Choroid plexus epithelial cell (primary cell): Measurements from ENCODE around the gene MACF1.

Experiments used
- DNase-seq: peaks from one replicate; pipeline ENCODE4 v3.0.0-alpha.2; 2010; ENCODE audit warnings: low read depth
- H3K4me3 ChIP-seq: 2 replicates; pipeline ENCODE4 v1.5.1; 2011; ENCODE audit warnings: low read depth, mild to moderate bottlenecking, control low read depth, low read length, moderate library complexity
- TF ChIP-seq, protein P1 (sequence below): conservative IDR thresholded peaks from 2 replicates; pipeline ENCODE4 v1.5.1; 2011; ENCODE audit warnings: low read depth, mild to moderate bottlenecking, control low read depth, inconsistent platforms, low read length, moderate library complexity

Gene MACF1

DNA sequence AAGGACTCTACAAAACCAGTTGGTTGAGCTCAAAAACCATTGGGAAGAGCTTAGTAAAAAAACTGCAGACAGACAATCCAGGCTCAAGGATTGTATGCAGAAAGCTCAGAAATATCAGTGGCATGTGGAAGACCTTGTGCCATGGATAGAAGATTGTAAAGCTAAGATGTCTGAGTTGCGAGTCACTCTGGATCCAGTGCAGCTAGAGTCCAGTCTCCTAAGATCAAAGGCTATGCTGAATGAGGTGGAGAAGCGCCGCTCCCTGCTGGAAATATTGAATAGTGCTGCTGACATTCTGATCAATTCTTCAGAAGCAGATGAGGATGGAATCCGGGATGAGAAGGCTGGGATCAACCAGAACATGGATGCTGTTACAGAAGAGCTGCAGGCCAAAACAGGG lies 183.0 kb downstream of the MACF1 start:
- TF ChIP-seq, protein P1, sequence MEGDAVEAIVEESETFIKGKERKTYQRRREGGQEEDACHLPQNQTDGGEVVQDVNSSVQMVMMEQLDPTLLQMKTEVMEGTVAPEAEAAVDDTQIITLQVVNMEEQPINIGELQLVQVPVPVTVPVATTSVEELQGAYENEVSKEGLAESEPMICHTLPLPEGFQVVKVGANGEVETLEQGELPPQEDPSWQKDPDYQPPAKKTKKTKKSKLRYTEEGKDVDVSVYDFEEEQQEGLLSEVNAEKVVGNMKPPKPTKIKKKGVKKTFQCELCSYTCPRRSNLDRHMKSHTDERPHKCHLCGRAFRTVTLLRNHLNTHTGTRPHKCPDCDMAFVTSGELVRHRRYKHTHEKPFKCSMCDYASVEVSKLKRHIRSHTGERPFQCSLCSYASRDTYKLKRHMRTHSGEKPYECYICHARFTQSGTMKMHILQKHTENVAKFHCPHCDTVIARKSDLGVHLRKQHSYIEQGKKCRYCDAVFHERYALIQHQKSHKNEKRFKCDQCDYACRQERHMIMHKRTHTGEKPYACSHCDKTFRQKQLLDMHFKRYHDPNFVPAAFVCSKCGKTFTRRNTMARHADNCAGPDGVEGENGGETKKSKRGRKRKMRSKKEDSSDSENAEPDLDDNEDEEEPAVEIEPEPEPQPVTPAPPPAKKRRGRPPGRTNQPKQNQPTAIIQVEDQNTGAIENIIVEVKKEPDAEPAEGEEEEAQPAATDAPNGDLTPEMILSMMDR: peak; percentile 48
- peak; percentile 88 for DNase-seq
- H3K4me3 ChIP-seq: no peak overlapping the region

DNA sequence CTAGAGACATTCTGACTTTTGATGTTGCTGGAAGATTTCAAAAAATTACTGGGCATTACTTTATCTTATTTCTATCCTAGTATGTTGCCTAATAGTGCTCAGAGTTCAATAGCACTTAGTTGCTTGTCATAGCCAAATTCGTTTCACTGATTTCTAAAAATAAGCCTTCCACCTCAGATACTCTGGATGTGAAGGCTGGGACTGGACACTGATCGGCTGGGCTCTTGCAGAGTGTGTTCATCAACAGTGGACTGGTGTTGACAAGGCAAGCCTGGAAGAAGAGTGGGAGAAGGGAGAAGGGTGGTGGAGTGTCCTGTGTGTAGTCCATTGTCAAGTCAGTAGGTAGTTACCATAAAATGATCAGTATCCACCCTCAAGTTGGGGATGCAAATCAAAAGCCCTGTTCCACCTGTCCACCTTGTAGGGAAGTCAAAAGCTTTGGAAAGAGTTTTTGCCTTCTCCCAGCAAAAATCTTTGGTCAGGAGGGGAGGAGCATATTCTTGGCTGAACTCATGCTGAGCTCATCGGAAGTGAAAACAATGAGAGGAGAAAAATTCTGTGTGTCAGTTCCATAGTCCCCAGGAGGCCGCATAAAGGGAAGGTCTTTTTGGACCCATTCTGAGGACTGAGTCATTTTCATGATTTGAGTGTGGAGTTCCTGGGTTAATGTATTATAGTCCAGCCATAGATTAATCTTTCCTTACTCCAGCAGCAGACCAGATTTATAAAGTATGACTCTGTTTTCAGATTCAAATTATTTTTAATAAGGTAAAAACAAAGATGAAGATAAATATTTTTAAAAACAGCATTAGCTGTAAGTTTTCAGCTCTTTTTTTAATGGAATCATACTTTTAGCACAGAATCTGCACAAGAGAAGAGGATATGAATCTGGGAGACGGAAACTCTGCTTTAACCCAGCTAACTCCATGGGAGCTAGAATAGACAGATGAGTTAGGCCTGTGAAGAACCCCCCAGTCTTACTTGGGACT lies 187.5 kb downstream of the MACF1 start:
- DNase-seq: peak; percentile 84
- TF ChIP-seq, protein P1: no peak
- no peak overlapping the region for H3K4me3 ChIP-seq

DNA sequence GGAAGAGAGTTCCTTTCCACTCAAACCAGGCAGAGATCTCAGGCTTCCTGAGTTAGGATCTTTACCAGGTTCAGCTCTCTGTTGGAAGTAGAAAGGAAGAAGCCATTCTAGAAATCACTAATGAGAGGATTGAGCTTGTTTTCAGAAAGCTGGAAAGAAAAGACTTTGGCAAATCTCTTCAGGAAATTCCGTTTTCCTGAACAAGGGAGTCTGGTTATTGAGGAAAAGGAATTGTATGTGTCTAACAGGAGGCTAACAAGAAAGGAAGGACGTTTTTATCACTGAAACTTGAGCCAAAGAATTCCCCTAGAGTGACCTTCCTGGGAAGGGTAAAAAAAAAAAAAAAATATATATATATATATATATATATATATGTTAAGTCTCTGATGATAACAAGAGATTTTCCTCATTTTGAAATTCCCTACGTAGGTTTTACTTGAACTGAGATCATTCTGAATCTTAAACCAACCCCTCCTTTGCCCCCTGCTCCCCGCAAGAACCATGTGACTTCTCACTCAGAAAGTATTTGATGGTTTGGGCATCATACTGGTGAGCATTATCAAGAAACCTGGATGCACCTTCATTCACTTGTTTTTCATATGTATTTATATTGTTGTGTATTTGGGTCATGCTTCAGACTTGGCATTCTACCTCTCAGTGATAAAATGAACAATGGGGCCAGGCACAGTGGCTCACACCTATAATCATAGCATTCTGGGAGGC lies 188.5 kb downstream of the MACF1 start:
- TF ChIP-seq, protein P1: no peak
- no peak for DNase-seq
- no peak overlapping the region for H3K4me3 ChIP-seq

DNA sequence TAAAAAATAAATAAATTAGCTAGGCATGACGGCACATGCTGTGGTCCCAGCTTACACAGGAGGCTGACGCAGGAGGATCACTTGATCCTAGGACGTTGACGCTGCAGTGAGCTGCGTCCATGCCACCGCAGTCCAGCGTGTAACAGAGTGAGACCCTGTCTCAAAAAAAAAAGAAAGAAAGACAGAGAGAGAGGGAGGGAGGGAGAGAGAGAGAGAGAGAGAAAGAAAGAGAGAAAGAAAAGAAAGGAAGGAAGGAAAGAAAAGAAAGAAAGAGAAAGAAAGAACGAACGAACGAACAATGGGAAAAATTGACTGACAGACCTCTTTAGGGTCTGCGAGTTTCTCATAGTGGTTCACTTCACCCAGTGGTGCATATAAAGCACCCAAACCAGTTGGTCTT lies 189.2 kb downstream of the MACF1 start:
- H3K4me3 ChIP-seq: no peak overlapping the region
- DNase-seq: no peak
- TF ChIP-seq, protein P1: no peak

DNA sequence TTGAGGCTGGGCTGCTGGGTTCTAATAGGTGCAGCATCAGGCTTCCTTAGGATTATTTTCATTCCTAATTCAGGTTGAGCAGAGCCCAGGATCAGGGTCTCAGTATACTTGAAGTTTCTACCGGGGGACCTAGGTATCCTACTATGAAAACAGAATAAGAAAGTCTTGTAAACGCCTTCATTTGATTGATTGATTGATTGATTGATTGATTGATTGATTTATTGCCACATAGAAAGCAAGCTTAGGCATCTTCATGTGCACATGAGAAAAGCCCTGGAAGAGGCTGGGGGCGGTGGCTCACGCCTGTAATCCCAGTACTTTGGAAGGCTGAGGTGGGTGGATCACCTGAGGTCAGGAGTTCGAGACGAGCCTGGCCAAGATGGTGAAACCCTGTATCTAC lies 189.6 kb downstream of the MACF1 start:
- no peak for DNase-seq
- TF ChIP-seq, protein P1: no peak
- no peak overlapping the region for H3K4me3 ChIP-seq

DNA sequence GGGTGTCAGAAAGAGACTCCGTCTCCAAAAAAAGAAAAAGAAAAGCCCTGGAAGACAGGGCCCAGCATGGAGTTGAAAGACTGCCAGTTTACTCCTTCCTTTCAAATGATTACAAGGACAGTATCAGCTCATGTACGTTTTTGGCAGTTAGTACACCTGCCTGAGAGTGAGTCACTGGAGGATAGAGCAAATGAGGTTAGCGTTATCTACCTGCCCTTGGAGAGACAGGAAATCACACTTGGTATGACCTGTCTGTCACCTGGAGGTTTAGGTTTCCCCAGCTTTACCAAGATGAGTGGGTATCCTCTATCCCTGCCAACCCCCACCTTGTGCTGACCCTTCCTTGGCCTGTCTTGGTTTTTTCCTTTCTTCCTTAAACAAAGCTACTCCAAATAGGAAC lies 190.1 kb downstream of the MACF1 start:
- no peak overlapping the region for H3K4me3 ChIP-seq
- DNase-seq: no peak
- TF ChIP-seq, protein P1: no peak
